NCI-H82 (cell line): ENCODE measurements around the gene TOM1.
"Not testable (repeated sequence)": the region's sequence is repeated elsewhere in the genome, so short reads cannot be mapped to it uniquely, and the experiment has no call there.

Experiments
- DNase-seq: peaks from one replicate; lab custom pipeline; 2025; lab: John Stamatoyannopoulos, UW

Gene TOM1

DNA sequence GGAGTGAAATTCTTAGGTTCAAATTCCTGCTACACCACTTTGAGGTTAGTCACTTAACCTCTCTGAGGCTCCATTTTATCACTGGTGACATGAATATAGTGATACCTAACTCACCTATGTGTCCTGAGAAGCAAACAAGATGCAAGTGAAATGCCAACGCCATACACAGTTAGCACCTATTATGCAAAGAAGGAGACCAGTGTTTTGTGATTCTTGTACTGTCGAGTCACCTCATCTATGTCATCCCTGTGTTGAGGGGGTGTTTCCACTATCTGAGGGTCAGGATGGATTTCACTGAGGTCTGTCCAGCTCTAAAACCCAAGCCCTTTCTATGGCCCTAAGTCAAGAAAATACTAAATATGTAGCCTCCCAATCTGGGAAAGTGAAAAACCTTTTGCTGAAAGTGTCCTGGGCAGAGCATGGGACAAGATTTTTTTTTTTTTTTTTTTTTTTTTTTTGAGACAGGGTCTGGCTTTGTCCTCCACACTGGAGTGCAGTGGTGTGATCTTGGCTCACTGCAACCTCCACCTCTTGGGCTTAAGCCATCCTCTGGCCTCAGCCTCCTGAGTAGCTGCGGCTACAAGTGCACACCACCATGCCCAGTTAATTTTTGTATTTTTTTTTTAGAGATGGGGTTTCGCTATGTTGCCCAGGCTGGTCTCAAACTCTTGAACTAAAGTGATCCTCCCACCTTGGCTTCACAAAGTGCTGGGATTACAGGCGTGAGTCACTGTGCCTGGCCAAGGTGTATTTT lies 95.3 kb downstream of the TOM1 start:
- no peak for DNase-seq

DNA sequence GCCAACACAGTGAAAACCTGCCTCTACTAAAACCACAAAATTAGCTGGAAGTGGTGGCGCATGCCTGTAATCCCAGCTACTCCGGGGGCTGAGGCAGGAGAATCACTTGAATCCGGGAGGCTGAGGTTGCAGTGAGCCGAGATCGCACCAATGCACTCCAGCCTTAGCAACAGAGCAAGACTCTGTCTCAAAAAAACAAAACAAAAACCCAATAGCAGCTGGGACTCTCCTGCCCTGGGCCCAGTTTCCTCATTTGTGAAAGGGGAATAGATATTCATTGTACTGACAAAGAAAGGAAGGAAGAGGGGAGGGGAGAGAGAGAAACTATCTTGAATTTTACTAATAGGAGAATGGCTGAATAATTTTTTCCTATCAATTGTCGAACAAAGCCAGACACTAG lies 96.9 kb downstream of the TOM1 start:
- DNase-seq: not testable (repeated sequence)

DNA sequence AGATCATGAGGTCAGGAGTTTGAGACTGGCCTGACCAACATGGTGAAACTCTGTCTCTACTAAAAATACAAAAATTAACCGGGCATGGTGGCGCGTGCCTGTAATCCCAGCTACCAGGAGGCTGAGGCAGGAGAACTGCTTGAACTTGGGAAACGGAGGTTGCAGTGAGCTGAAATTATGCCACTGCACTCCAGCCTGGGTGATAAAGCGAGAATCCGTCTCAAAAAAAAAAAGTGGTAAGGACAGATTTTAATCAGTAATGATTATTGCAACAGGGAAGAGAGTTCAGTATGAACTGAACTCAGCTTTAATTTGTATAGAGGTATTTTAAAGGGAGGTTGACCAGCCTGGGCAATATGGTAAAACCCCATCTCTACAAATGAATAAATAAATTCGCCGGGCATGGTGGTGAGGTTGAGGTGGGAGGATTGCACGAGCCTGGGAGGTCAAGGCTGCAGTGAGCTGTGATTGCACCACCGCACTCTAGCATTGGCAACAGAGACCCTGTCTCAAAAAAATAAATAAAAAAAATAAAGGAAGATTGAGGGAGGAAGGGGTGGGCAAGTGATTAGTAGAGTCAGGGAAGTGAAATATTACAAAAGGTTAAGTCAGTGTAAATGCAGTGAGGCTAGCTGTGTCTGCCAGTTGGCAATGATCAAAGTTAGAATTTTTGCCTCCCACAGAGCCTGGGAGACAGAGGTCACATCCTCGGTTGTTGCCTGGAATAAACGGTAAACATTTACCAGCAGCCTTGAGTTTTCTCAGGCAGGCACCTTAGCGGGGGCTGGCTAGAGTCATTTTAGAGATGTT lies 97.6 kb downstream of the TOM1 start:
- no peak for DNase-seq
